ENCODE results near the gene SFXN4.
A peak's percentile ranks its signal among the peaks of the same experiment; 100 is the strongest.
"Not testable (repeated sequence)": the region's sequence is repeated elsewhere in the genome, so short reads cannot be mapped to it uniquely, and the experiment has no call there.

Gene SFXN4

GRCh38 chr10:119190353-119190752, 24.8 kb upstream of the SFXN4 start:
- DNase-seq = no peak

- DNase-seq = no peak
Measured at GRCh38 chr10:119189811-119190282, 24.3 kb upstream of the SFXN4 start.

- no peak for DNase-seq
Measured at GRCh38 chr10:119183664-119184412, 18.3 kb upstream of the SFXN4 start.

- DNase-seq = not testable (repeated sequence)
Measured at GRCh38 chr10:119180850-119181400, 15.4 kb upstream of the SFXN4 start.

GRCh38 chr10:119178372-119179119, 13.0 kb upstream of the SFXN4 start, which contains the start of gene PRDX3:
Gene PRDX3 (minus strand): TSS chr10:119178812. CDS start chr10:119178790, 22 bp downstream.
- peak; percentile 55 for DNase-seq

DNA sequence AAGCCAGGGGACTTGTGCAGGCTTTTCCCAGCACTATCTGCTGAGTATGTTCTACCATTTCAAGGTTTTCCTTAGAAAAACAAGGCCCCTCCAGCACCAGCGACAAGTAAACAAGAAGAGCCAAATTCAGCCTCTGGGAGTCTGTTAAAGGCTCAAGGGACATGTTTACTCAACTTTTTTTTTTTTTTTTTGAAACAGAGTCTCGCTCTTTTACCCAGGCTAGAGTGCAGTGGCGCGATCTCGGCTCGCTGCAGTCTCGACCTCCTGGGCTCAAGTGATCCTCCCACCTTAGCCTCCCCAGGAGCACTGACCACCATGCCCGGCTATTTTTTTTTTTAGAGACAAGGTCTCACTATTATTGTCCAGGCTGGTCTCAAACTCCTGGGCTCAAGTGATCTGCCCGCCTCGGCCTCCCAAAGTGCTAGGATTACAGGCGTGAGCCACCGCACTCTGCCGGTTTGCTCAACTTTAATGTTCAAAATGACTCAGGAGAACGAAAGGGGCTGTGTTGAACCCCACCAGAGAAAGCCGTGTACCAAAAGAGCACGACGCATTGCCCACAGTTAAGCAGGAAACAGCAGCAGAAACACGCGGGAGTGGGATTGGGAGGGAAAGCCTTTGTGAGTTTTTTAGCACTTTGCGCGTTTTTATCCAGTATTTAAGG, 12.3 kb upstream of the SFXN4 start:
- DNase-seq = no peak

DNA sequence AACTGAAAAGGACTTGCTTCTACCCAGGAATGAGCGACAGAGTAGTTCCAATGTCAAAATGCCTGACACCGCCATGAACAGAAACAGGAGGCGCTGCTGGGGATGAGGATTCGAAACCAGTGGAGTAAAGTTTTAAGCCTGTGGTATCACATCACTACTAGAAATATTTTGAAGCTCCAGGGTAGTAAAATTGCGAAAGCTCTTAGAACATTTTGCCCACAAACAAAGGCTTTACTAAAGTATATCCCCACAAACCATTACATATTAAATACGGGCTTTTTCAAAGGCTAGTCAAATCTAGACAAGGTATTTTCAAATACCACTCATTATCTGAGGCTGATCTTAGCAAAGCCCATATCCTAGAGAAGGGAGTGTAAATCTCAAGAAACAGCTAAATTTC, 10.7 kb upstream of the SFXN4 start:
- DNase-seq = no peak

GRCh38 chr10:119174109-119174508, 8.6 kb upstream of the SFXN4 start:
- no peak for DNase-seq

DNA sequence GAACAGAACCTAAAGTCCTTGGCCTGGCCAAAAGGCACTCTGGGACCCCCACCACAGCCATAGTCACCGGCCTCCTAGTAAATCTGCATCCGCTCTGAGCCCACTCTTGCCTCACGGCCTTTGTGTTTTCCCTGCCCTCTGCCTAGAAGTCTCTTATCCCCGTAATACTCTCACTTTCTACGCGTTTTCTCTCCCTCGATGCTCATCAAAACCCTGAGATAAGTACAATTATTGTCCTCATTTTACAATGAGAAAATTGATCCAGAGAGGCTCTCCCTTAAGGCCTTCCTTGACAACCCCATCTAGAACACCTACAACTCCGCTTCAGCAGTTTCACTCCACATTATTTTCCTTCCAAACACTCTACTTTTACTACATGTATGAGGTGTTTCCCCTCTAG, 1.5 kb upstream of the SFXN4 start:
- no peak for DNase-seq

DNA sequence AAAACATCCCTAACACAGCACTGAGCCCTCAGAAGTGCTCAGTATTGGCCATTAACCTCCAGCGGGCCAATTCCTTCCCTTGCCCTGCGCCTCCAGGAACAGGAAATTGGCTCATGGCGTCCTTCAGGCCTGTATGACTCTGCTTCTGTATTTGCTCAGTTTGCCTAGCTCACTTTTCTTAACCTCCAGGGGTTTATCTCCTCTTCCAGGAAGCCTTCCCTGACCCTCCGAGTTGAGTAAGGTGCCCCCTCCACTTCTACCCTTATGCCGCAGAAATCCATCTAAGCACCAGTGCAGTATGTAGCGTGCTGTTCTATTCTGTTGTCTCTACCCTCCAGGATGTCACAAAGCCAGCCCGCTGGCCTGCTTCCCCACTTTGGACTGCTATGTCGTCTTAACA, 1.1 kb upstream of the SFXN4 start:
- no peak for DNase-seq

DNA sequence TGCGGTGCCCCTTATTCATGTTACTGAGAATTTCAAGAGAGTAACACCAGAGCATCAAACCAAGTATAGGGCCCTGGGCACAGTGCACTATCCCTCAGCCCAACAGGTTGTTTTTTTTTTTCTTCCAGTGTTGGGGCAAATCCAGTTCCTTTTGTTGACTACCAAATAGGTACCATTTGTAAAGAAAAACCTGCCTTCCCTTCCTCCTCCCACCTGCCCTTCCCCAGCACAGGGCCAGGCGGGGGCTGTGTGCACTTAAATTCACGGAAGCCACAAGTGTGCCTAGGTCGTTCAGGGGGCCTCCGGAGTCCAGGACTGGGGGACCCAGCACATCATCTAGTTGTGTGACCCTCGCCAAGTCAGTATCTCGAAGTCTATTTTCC, 595 bp upstream of the SFXN4 start:
- no peak for DNase-seq

- DNase-seq = no peak
Measured at GRCh38 chr10:119162452-119163092, 2.9 kb downstream of the SFXN4 start.

DNA sequence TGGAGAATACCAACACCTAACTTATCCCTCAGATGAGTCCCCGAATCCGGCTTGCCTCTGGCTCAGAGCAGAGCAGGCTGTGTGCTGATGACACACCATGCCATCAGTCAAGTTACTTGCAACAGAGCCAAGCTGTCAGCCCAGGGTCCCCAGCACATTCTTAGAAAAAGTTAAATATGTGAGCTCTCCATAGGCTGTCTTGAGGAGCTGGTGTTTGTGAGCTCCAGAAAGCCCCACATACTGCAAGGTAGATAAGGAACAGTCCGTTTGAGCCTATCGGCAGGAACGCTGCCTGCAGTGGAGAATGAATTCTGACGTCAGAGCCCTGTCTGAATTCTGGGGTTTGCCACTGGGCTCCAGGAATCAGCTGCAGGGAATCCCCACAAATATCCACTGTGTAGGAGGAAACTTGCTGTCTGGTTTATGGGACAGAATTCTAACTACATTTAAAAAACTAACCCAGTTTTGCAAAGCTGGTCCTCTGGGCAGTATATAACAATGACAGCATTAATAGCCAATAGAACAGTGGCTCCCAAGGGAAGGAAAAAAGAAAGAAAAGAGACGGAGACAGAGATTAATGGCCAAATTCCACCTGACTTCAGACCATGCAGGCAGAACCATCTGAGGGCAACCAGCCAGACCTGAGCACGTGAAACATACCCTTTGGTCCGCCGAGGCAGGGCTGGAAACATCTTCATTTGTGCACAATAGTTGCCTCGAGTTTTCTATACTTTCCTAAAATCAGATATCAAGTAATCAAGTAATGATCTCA, 3.6 kb downstream of the SFXN4 start:
- no peak for DNase-seq

- DNase-seq = no peak
Measured at GRCh38 chr10:119159332-119159731, 6.2 kb downstream of the SFXN4 start.

- no peak for DNase-seq
Measured at GRCh38 chr10:119153661-119154060, 11.9 kb downstream of the SFXN4 start.

DNA sequence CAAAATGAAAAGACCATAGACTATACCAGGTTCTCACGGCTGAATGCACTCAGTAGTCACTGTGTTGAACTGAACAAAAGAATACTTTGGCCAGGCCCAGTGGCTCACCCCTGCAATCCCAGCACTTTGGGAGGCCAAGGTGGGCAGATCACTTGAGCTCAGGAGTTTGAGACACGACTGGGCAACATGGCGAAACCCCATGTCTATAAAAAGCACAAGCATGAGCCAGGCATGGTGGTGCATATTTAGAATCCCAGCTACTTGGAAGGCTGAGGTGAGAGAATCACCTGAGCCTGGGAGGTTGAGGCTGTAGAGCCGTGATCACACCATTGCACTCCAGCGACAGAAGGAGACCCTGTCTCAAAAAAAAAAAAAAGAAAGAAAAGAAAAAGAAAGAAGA, 12.5 kb downstream of the SFXN4 start:
- DNase-seq = no peak

DNA sequence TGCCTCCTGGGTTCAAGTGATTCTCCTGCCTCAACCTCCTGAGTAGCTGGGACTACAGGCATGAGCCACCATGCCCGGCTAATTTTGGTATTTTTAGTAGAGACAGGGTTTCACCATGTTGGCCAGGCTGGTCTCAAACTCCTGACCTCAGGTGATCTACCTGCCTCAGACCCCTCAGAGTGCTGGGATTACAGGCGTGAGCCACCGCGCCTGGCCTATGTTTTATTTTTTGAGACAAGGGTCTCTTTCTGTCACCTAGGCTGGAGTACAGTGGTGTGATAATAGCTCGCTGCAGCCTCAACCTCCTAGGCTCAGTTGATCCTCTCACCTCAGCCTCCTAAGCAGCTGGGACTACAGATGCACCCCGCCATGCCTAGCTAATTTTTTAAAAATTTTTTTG, 13.9 kb downstream of the SFXN4 start:
- DNase-seq = not testable (repeated sequence)

GRCh38 chr10:119149729-119150128, 15.8 kb downstream of the SFXN4 start:
- no peak for DNase-seq

DNA sequence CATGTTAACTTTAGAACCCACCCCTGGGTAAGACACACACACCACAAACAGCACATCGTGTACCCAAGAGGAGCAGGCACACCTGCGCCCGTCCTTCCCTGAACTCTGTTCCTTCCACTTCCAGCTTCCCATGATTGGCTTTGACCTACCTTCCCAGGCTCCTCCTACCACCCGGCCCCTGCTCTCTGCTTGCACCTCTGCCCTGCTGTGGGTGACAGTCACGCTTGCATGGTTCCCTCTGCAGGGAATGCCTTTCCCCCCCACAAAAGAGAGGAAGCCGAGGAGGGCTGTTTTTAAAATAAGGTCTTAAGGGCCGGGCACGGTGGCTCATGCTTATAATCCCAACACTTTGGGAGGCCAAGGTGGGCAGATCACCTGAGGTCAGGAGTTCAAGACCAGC, 16.4 kb downstream of the SFXN4 start:
- no peak for DNase-seq

DNA sequence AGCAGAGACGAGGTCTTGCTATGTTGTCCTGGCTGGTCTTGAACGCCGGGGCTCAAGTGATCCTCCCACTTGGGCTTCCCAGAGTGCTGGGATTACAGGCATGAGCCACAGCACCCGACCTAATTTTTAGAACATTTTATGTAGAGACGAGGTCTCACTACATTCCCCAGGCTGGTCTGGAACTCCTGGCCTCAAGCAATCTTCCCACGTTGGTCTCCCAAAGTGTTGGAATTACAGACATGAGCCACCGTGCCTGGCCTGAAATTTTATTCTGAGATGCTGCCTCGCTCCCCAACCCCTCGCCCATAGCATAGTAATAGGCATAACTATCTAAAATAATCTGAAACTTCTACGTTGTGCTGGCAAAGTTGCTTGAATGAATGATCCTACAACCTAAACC, 21.9 kb downstream of the SFXN4 start:
- DNase-seq = no peak

- DNase-seq = no peak
Measured at GRCh38 chr10:119140603-119141245, 24.8 kb downstream of the SFXN4 start.

Measured in NCI-H446 treated with DMSO at 0.1 percent for 48 hours (cell line).